ENCODE results near the gene TLCD3A.

Gene TLCD3A

DNA sequence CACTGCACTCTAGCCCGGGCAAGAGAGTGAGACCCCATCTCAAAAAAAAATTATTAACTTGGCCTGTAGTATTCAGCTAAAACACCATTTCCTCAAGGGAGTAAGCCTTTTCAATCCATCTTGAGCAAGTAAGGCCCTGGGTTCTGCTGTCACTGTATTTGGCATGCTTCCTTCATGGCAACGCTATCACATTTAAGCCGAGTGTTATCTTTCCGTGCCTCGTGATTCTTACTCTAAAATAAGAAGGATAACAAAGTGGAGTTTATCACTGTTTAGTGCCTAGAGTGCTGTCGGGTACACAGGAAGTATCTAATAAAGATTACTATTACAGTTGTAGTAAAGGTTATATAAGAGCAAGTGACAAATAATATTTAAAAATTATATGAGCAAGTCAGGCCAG, 26.5 kb upstream of the TLCD3A start:
- no peak for DNase-seq (ENCODE audit: low read depth in 2 of 2)

DNA sequence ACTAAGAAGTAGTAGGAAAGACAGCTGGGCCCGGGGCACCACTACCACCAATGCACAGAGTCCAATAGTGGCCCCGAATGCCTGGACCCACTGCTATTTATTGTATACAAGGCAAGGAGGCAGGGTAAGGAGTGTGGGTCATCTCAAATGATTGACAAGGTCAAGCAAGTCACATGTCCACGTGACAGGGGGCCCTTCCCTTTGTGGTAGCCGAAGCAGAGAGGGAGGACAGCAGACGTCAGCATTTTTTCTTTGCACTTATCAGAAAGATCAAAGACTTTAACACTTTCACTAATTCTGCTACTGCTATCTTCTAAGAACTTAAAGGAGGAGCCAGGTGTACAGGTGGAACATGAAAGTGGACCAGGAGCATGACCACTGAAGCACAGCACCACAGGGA, 24.3 kb upstream of the TLCD3A start:
- no peak for DNase-seq (ENCODE audit: low read depth in 2 of 2)

- no peak for DNase-seq (ENCODE audit: low read depth in 2 of 2)
Measured at GRCh38 chr17:718075-718474, 14.3 kb upstream of the TLCD3A start.

DNA sequence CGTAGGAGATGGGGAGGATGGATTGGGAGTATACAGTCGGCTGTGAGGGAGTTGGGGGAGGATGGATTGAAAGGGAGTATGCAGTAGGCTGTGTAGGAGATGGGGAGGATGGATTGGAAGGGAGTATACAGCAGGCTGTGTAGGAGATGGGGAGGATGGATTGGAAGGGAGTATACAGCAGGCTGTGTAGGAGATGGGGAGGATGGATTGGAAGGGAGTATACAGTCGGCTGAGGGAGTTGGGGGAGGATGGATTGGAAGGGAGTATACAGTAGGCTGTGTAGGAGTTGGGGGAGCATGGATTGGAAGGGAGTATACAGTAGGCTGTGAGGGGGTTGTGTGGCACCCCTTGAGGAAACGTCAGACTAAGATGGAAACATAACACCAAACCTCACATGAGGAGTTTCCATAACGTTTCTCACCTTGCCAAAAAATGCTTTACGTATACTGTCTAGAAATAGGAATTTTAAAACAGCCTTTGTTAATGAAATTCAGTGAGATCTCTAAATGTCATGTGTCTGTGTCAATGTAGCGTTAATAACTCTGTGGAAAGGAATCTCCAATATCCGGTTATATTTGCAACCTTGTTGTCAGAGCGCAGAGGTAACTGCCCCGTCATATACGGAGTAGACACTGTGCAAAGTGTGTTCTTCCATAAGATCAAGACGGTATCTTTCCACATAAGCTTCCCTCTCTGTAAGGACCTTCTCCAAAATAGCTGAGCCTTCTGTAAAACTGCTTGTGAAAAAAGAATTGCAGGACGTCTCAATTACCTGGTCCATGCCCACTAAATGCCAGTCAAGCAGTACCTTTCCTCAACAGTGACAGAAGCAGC, 11.5 kb upstream of the TLCD3A start:
- no peak for DNase-seq (ENCODE audit: low read depth in 2 of 2)

GRCh38 chr17:721540-721937, 10.9 kb upstream of the TLCD3A start:
- DNase-seq (ENCODE audit: low read depth in 2 of 2): no peak

- DNase-seq (ENCODE audit: low read depth in 2 of 2): no peak
Measured at GRCh38 chr17:725084-725483, 7.3 kb upstream of the TLCD3A start.

DNA sequence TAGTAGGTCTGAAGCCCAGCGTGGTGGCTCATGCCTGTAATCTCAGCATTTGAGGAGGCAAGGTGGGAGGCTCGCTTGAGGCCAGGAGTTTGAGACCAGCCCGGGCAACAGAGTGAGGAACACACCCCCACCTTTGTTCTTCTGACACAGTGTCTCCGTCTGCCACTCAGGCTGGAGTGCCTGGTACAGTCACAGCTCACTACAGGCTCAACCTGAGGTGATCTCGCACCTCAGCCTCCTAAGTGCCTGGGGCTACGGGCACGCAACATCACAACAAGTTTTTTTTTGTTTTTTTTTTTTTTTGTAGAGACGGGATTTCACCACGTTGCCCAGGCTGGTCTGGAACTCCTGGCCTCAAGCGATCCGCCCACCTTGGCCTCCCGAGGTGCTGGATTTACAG, 6.7 kb upstream of the TLCD3A start:
- DNase-seq (ENCODE audit: low read depth in 2 of 2): no peak

DNA sequence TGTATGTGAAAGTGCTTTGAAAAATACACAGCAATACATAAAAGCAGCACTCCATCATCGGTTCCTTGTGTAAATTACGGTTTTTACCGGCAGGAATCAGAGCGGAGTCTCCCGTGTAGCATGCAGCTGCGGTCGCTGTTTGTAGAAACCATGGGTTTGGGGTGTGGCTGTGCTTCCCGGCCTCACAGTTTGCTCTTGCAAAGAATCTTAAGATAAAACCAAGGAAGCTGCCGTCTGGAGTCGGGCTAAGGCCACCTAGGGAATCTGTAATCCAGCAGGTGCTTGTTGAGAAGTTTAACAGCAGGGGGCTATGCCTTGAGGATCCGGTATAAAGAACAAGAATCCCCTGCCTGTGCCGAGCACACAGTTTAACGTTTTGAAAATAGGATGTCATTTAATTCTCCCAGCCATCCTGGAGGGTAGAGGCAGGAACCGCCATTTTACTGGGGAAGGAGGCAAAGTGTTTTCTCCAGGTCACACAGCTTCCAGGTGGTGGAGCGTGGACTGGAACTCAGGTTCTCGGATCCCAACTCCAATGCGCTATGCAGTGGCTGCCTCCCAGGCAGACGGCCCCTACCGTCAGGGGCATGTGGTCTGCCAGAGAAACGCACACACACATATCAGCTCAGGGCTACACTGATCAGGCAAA, 6.0 kb upstream of the TLCD3A start:
- DNase-seq (ENCODE audit: low read depth in 2 of 2): no peak

DNA sequence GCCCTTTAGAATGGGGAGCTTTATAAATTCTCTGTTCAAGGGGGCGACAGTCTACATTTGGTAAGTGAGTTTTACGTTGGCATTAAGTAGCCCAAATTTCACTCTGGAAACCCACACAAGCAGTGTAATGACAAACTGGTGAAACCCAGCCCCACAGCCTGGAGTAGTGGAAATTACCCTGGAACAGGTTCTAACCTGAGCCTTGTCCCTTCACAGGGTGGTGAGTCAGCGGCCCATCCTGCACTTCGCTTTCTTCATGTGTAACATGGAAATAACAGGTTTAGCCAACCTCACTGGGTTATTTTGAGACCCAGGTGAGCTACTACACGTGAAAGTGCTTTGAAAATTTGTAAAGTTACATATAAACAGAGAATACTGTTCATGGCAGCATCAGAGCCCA, 3.5 kb upstream of the TLCD3A start:
- DNase-seq (ENCODE audit: low read depth in 2 of 2): no peak

DNA sequence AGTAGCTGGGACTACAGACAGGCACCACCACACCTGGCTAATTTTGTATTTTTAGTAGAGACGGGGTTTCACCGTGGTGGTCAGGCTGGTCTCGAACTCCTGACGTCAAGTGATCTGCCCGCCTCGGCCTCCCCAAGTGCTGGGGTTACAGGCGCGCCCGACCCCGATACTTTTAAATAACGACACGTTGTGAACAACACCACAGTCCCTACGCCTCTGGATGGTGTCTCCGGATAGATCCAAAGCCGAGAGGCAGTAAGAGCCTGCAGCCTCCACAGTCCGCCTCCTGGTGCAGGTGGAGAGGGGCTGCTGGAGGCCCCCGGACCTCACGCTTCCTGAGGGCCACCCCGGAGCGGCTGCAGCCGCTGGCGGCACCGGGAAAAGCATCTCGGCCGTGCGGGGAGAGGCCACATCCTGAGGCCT, 741 bp upstream of the TLCD3A start:
- DNase-seq (ENCODE audit: low read depth in 2 of 2): no peak

DNA sequence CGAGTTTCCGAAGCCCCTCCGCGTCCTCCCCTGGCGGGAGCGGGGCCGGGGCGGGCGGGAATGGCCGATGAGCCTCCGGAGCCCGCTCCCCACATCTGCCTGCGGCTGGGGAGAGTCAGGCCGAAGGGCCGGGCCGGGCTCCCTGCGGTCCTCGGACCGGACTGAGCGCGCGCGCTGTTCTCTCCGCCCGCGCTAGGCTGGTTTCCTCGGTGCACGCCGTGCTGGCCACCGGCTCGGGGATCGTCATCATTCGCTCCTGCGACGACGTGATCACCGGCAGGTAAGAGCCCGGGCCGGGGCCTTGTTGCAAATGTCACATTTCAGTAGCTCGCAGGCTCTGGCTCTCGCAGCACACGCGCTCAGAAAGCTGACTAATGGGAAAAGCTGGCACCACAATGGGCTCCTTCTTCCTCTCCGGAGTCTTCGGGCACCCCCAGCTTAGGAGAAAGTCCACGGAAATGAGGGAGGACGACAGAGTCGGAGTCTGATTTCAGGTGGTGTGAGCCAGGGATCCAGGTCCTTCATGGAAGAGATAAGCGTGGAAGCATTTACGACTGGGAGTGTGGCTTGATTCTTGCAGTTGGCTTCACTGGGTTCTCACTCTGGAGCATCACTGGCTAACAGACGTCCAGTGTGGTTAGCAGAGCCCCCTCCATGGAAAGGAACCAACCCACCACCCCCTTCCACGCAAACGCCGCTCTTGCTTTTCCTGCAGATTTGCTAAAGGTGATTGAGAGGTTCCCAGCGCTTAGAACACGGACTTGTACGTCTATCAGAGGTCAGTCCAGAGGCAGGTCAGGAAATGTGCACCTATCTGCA, 715 bp downstream of the TLCD3A start:
- DNase-seq (ENCODE audit: low read depth in 2 of 2): no peak

DNA sequence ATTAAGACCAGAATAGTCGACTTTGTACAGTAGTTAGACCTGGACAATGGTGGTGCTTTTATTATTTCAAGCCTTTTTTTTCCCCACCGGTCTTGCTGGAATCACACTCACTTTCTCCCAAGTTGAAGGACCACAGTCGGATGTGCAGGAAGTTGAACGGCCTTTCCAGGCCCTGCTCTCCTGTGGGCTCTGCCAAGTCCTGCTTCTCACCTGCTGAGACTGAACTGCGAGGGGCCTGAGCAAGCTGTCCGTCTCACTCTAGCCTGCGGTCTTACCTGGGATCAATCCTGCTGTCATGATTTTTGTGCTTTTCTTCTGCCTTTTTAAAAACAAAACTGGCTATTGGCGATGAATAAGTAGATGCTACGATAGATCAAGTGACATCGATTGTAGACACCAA, 1.3 kb downstream of the TLCD3A start:
- no peak for DNase-seq (ENCODE audit: low read depth in 2 of 2)

- no peak for DNase-seq (ENCODE audit: low read depth in 2 of 2)
Measured at GRCh38 chr17:737561-738113, 5.2 kb downstream of the TLCD3A start.

DNA sequence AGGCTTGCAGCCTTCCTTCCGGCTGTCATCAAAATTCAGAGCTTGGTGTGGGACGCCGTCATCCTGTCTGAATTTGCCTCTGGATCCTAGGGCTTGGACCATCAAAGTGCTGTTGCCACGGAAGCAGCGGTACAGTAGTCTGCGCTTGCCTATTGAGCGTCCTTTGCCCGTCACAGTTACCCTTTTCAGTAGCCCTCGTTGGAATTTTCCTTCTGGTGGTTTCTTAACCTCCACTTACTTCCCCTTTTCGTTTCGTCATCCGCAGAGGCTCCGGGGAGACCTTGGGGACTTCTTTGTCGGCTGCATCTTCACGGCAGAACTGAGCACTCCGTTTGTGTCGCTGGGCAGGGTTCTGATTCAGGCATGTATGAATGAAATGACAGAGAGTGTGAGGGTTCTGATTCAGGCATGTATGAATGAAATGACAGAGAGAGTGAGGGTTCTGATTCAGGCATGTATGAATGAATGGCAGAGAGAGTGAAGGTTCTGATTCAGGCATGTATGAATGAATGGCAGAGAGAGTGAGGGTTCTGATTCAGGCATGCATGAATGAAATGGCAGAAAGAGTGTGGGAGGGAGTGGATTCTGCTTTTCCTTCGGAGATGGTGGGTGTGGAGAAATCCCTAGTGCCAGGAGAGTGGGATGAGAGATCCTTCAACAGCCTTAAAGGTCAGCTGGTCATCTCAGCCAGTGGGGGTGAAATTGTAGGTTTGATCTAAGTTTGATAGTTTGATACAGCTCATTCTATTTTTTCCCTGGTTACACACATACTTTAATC, 8.0 kb downstream of the TLCD3A start:
- no peak for DNase-seq (ENCODE audit: low read depth in 2 of 2)

DNA sequence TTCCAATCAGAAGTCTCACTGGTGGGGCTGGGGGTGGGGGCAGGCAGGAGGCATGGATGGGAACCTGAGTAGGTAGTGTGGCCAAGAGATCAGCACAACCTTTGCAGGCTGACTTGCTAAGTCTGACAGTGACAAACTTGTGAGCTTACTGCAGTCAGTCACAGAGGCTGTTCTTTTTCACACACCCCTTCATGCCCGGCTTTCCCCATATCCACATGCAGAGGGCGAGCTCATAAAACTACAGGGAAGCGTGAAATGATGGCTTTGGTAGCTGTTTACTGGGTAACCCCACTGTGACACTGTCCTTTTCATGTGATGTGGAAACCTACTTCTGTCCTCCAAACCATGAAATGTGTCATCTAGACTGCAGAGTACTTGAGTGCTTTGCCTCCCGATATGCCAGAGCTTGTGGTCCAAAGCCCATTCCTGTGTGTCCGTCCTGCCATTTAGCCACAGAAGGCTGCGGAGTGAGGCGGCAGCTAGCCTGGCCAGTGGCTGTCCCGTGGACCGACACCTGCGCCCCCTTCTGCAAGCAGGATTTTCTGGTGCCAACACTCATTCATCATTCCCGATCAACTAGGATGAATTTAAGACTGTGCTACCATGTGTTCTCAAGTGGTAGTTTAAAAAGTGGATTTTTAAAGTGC, 9.9 kb downstream of the TLCD3A start:
- no peak for DNase-seq (ENCODE audit: low read depth in 2 of 2)

DNA sequence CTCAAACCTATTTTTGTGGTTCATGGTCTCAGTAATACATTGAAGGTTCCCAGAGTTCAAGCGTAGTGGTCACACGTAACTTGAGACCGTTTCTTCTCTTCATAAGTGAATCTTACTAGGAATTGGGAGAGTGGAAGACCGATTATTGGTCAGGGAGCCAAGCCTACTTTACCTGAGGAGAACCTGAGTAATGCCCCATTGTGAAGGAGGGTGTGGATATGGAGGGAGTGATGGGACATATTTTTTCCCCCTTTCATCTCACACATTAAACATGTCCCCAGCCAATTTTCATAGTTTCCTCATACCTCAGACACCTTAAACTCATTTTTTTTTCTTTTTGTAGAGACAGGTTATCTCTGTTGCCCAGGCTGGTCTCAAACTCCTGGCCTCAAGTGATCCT, 10.7 kb downstream of the TLCD3A start:
- no peak for DNase-seq (ENCODE audit: low read depth in 2 of 2)

DNA sequence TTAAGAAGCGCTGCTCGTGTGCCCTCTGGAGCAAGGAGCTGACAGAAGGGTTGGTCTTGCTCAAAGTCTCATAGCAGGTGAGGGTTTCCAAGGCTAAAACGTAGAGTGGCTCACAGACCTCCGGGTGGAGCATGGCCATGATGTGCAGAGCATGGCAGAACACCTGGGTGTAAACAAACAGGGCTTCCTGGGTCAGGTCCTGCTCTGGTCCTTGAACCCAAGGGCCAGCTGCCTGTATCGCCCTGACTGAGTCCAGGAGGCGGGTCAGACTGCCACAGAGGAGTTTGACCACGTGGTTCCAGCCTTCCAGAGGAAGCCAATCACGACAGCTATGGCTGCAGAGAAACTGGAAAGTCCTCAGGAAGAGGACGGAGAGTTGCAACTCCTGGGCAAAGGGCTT, 12.5 kb downstream of the TLCD3A start:
- DNase-seq (ENCODE audit: low read depth in 2 of 2): no peak

- DNase-seq (ENCODE audit: low read depth in 2 of 2): no peak
Measured at GRCh38 chr17:745406-745805, 13.0 kb downstream of the TLCD3A start.

DNA sequence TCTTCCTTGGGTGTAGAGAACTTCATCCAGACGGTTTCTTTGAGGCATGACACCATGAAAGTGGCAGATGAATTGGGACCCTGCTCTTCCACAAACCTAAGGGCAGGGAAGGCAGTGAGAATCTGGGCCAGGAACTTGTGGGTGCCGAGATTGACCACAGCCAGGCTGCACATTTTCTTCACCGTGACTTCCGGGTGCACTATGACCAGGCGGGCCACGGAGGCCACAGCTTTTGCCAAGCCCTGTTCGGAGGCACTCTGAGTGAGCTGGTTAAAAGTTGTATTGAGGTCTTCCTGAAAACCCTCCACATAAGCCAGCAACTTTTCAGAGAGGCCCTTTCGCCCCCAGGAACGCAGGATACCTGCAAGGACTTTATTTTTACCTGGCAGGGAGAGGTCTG, 13.8 kb downstream of the TLCD3A start:
- DNase-seq (ENCODE audit: low read depth in 2 of 2): no peak

DNA sequence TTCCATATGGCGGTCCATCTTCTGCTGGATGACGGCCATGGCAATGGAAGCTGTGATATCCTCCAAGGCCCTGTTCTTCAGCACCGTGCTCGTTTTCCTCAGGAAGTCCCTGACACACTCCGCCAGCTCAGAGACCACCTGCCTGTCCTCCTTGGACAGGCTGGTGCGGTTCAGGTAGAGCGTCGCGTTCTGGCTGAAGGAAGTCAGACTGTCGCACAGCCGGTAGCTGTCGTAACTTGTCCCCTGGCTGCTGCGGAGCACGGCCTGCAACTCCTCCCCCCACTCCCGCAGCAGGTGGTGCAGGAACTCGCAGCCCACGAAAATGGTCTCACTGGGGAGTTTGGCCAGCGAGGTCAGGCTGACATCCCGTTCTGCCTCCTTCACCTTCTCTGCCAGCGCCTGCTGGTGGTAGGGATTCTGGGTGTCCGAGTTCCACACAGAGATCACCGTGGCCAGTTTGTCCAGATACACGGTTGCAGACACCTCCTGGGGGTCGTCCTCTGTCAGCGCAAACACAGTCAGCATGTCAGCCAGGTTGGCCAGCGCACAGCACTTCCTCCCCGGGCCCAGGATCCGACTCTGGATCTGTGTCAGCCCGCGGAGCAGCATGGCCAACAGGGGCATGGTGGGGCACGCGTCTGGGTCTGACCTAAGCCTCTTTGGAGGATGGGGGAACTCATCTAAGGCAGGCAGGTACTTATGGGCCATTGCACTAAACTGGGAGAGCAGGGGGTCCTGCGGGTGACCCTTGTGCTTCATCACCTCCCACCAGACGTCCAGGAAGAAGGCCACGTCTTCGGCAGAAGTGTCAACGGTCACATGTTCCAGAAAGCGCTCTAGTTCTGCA, 14.6 kb downstream of the TLCD3A start:
- no peak for DNase-seq (ENCODE audit: low read depth in 2 of 2)

Measured in stimulated activated CD4-positive, alpha-beta T cell treated with anti-CD3 and anti-CD28 coated beads, Interleukin-1b, Interleukin-23, amount 100 ng/mL, for 1 hour (primary cell).